B cell (primary cell): ENCODE data around the gene LIPA. TPM values are rescaled to one million over a fixed set of nuclear protein-coding genes. Genes with fewer than 3 reads are reported as not detected.
"Not testable (repeated sequence)": the region's sequence is repeated elsewhere in the genome, so short reads cannot be mapped to it uniquely, and the experiment has no call there.

ENCODE experiments used
- ATAC-seq: fragments of 200-7000 bp; cut with Tn5 transposase; one replicate; pipeline ENCODE4 v1.10.0; 2021; ENCODE audit warnings: low read depth, mild to moderate bottlenecking, moderate number of reproducible peaks, moderate library complexity
- CTCF ChIA-PET: fragments of 350-600 bp; sonication (Branson Sonifier 250); formaldehyde crosslinking; loops from one replicate; lab custom pipeline; 2021; ENCODE audit warnings: antibody characterized with exemption, inconsistent platforms; lab: Charles Lee
- POLR2A ChIA-PET: fragments of 350-600 bp; sonication (Branson Sonifier 250); formaldehyde crosslinking; loops from one replicate; lab custom pipeline; 2021; ENCODE audit warnings: antibody characterized with exemption; lab: Charles Lee
- DNase-seq: peaks from one replicate; pipeline ENCODE4 v3.0.0; 2013
- H2AFZ ChIP-seq: 2 replicates; pipeline ENCODE4 v1.6.1; 2012; ENCODE audit warnings: mild to moderate bottlenecking, low read depth, low read length; ENCODE audit not compliant: insufficient read depth, poor library complexity, severe bottlenecking
- H3K27ac ChIP-seq, 2 donors: 1 replicate in 1 of 2; 2 replicates in 1 of 2; pipeline ENCODE4 v1.5.1; 2012 to 2013; ENCODE audit warnings: low read length in 2 of 2, mild to moderate bottlenecking in 2 of 2, moderate library complexity in 1 of 2
- H3K27me3 ChIP-seq, 4 experiments: fragments of 200-600 bp in 1 of 4; sonication (generic) in 1 of 4; replicated peaks in 1 of 4; 1 replicate in 2 of 4; 2 replicates in 2 of 4; pipeline versions ENCODE4 v1.6.1 to v1.7.0; 2013 to 2016; ENCODE audit warnings: low read length in 3 of 4, mild to moderate bottlenecking in 2 of 4, mixed read lengths in 1 of 4, moderate library complexity in 1 of 4; ENCODE audit not compliant: insufficient read depth in 4 of 4, control insufficient read depth in 3 of 4; ENCODE audit errors: control extremely low read depth in 1 of 4
- H3K36me3 ChIP-seq, 2 experiments: replicated peaks in 1 of 2; 1 replicate in 1 of 2; 2 replicates in 1 of 2; pipeline versions ENCODE4 v1.6.1 to v1.7.1; 2013; ENCODE audit warnings: low read length in 1 of 2; ENCODE audit not compliant: insufficient read depth in 2 of 2, control insufficient read depth in 1 of 2; ENCODE audit errors: control extremely low read depth in 1 of 2, extremely low read depth in 1 of 2
- H3K4me1 ChIP-seq, 2 donors: fragments of 200-600 bp in 1 of 2; sonication (generic) in 1 of 2; 1 replicate in 1 of 2; 2 replicates in 1 of 2; pipeline versions ENCODE4 v1.5.1 to v1.6.1; 2013 to 2017; ENCODE audit warnings: low read length in 2 of 2; ENCODE audit not compliant: control insufficient read depth in 2 of 2, insufficient read depth in 2 of 2
- H3K4me2 ChIP-seq: replicated peaks from 2 replicates; pipeline ENCODE3; 2012; ENCODE audit warnings: mild to moderate bottlenecking, low read depth, low read length; ENCODE audit not compliant: poor library complexity, severe bottlenecking
- H3K4me3 ChIP-seq, 5 experiments: fragments of 200-600 bp in 1 of 5; sonication (generic) in 1 of 5; 1 replicate in 3 of 5; 2 replicates in 2 of 5; pipeline versions ENCODE4 v1.5.1 to v1.7.0; 2011 to 2016; ENCODE audit warnings: low read length in 4 of 5, mild to moderate bottlenecking in 4 of 5, low read depth in 2 of 5, control low read depth in 1 of 5, moderate library complexity in 1 of 5; ENCODE audit not compliant: insufficient read depth in 1 of 5; ENCODE audit errors: control extremely low read depth in 1 of 5, extremely low read depth in 1 of 5
- H3K79me2 ChIP-seq: fragments of 200-600 bp; sonication (generic); one replicate; pipeline ENCODE4 v1.6.0; 2016; ENCODE audit warnings: low read length; ENCODE audit not compliant: control insufficient read depth, insufficient read depth
- H3K9ac ChIP-seq: fragments of 200-600 bp; sonication (generic); 2 replicates; pipeline ENCODE4 v1.6.1; 2017; ENCODE audit warnings: mild to moderate bottlenecking, low read length, moderate library complexity
- H3K9me3 ChIP-seq, 3 donors: one replicate each; pipeline versions ENCODE4 v1.6.1 to v1.7.1; 2013; ENCODE audit warnings: low read length in 2 of 3; ENCODE audit not compliant: control insufficient read depth in 2 of 3, insufficient read depth in 1 of 3; ENCODE audit errors: control extremely low read depth in 1 of 3
- H4K20me1 ChIP-seq: 2 replicates; pipeline ENCODE4 v1.6.0; 2012; ENCODE audit warnings: mild to moderate bottlenecking, low read length; ENCODE audit not compliant: insufficient read depth, control insufficient read depth, poor library complexity, severe bottlenecking
- H3K27ac Mint-ChIP-seq: one replicate; pipeline ENCODE4 v1.8.0; 2021; ENCODE audit warnings: mixed read lengths
- H3K27me3 Mint-ChIP-seq: one replicate; pipeline ENCODE4 v1.8.0; 2021; ENCODE audit warnings: mixed read lengths
- H3K4me1 Mint-ChIP-seq: one replicate; pipeline ENCODE4 v1.8.0; 2021; ENCODE audit warnings: mixed read lengths
- H3K4me3 Mint-ChIP-seq: one replicate; pipeline ENCODE4 v1.8.0; 2021; ENCODE audit warnings: mixed read lengths
- H3K9me3 Mint-ChIP-seq: one replicate; pipeline ENCODE4 v1.8.0; 2022; ENCODE audit warnings: mixed read lengths; ENCODE audit not compliant: insufficient read depth
- EZH2 ChIP-seq: IDR thresholded peaks from 2 replicates; pipeline ENCODE4 v1.6.1; 2012; ENCODE audit warnings: borderline replicate concordance, low read depth, mild to moderate bottlenecking, moderate library complexity, low read length; ENCODE audit not compliant: insufficient read depth, poor library complexity, severe bottlenecking
- WGBS: methylation state at CpG from one replicate; pipeline ENCODE4 v1.1.5; 2013; ENCODE audit warnings: missing lambda C conversion rate; ENCODE audit not compliant: insufficient coverage; 5-methylcytosine and 5-hydroxymethylcytosine counted together
- intact Hi-C: fragments of 100-400 bp; cut with micrococcal nuclease; formaldehyde crosslinking; loops from one replicate; pipeline ENCODE4 v1.10.0; 2022
- polyA plus RNA-seq: library from polyadenylated mRNA; depleted of rRNA; stranded (reverse); fragments of >200 nt; gene quantifications from 2 replicates; pipeline ENCODE4 v1.2.3, GENCODE V29; 2012
- total RNA-seq, 2 donors: library from RNA; stranded (reverse); fragments of 120-200 nt in 1 of 2; gene quantifications; 1 replicate in 1 of 2; 2 replicates in 1 of 2; pipeline versions ENCODE4 v1.2.3 to v1.2.4, GENCODE V29; 2013 to 2022
- TF ChIP-seq, protein P1 (sequence below): fragments of 200-600 bp; IDR thresholded peaks from one replicate; pipeline ENCODE4 v1.8.0; 2022; ENCODE audit warnings: antibody characterized with exemption, mild to moderate bottlenecking

The LIPA gene
- total and polyA plus RNA-seq, 2 donors (not counting 1 experiment from before 2014, with no cell fraction given): 16.4 to 36.5 TPM

DNA sequence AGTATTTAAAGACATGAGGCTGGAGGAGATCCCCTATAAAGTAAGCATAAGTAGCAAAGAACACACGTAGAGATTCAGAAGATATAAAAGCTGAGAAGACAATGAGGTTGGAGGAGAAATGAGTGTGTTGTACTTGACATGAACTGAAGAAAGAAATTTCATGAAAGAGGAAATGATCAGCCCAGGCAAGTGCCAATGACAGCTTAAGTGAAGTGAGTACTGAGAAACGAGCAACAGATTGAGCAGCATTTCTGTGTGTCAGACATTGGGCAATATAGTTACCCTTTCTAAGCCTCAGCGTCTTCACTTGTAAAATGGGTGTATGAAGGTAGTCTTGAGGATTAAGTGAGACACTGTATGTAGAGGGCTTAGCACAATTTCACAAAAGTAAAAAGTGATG, 4.8 kb upstream of the LIPA start:
- no peak overlapping the region for H3K27ac ChIP-seq
- peaks cover 4% of the 10 kb centered on the region for H3K79me2 ChIP-seq
- no peak overlapping the region for H3K4me3 ChIP-seq
- ATAC-seq (no peak), DNase-seq (no peak)
- no peak overlapping the region for H2AFZ ChIP-seq
- H3K36me3 ChIP-seq: no peaks in the 10 kb centered on the region
- 93% methylated on average over 2 of the region's 3 CpGs for WGBS
- H3K4me2 ChIP-seq: no peak overlapping the region
- intact Hi-C loops: no loop called here
- no peaks in the 10 kb centered on the region for H3K27me3 ChIP-seq
- peaks cover 0 to 12% (median 9%) of the 10 kb centered on the region in 3 donors for H3K9me3 ChIP-seq
- ChIA-PET CTCF (interaction anchor here (1.4 kb wide), 1 partner anchor 113 kb away, joined by 5 read pairs; no protein-coding TSS in a partner anchor), POLR2A (no interaction called here)
- Mint-ChIP-seq H3K4me3 (no peak overlapping the region), H3K27me3 (no peaks in the 10 kb centered on the region), H3K9me3 (no peaks in the 10 kb centered on the region), H3K27ac (no peak overlapping the region), H3K4me1 (peaks cover 6% of the 10 kb centered on the region)
- H3K9ac ChIP-seq: no peak overlapping the region
- TF ChIP-seq EZH2: no peak
- TF ChIP-seq, protein P1, sequence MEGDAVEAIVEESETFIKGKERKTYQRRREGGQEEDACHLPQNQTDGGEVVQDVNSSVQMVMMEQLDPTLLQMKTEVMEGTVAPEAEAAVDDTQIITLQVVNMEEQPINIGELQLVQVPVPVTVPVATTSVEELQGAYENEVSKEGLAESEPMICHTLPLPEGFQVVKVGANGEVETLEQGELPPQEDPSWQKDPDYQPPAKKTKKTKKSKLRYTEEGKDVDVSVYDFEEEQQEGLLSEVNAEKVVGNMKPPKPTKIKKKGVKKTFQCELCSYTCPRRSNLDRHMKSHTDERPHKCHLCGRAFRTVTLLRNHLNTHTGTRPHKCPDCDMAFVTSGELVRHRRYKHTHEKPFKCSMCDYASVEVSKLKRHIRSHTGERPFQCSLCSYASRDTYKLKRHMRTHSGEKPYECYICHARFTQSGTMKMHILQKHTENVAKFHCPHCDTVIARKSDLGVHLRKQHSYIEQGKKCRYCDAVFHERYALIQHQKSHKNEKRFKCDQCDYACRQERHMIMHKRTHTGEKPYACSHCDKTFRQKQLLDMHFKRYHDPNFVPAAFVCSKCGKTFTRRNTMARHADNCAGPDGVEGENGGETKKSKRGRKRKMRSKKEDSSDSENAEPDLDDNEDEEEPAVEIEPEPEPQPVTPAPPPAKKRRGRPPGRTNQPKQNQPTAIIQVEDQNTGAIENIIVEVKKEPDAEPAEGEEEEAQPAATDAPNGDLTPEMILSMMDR: no peak
- no peaks in the 10 kb centered on the region for H4K20me1 ChIP-seq
- H3K4me1 ChIP-seq: peaks cover 4 to 12% of the 10 kb centered on the region in 2 donors

DNA sequence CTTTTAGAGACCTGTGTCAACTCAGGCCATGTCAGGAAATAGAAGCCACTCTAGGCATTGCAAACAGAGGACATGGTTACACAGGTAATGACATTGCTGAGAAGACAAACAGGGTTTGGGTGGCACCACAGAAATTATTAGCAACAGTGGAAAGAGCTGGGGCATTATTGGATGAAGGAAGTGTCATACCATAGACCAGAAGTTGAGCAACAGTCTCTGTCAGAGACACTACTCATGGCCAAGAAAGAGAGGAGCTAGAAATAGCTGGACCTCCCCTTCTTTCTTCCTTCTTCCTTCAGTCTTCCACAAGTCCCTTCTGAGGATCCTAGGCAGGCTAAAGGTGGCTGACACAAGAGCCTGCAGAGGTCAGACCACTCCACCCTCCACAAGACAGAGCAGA, 4.2 kb upstream of the LIPA start:
- H3K79me2 ChIP-seq: peaks cover 9% of the 10 kb centered on the region
- no peaks in the 10 kb centered on the region for H4K20me1 ChIP-seq
- H3K4me2 ChIP-seq: no peak overlapping the region
- Mint-ChIP-seq H3K4me1 (peaks cover 11% of the 10 kb centered on the region), H3K9me3 (no peaks in the 10 kb centered on the region), H3K4me3 (no peak overlapping the region), H3K27me3 (no peaks in the 10 kb centered on the region), H3K27ac (no peak overlapping the region)
- H2AFZ ChIP-seq: no peak overlapping the region
- intact Hi-C loops: no loop called here
- H3K36me3 ChIP-seq: no peaks in the 10 kb centered on the region
- TF ChIP-seq EZH2: no peak
- TF ChIP-seq, protein P1: no peak
- H3K9ac ChIP-seq: no peak overlapping the region
- H3K27me3 ChIP-seq: no peaks in the 10 kb centered on the region
- H3K4me3 ChIP-seq: no peak overlapping the region
- H3K4me1 ChIP-seq: peaks cover 6 to 18% of the 10 kb centered on the region in 2 donors
- no peak overlapping the region for H3K27ac ChIP-seq
- CTCF ChIA-PET: interaction anchor here (1.4 kb wide), 1 partner anchor 114 kb away, joined by 5 read pairs; no protein-coding TSS in a partner anchor
- POLR2A ChIA-PET: no interaction called here
- ATAC-seq (no peak), DNase-seq (no peak)
- H3K9me3 ChIP-seq: peaks cover 0 to 12% (median 9%) of the 10 kb centered on the region in 3 donors

DNA sequence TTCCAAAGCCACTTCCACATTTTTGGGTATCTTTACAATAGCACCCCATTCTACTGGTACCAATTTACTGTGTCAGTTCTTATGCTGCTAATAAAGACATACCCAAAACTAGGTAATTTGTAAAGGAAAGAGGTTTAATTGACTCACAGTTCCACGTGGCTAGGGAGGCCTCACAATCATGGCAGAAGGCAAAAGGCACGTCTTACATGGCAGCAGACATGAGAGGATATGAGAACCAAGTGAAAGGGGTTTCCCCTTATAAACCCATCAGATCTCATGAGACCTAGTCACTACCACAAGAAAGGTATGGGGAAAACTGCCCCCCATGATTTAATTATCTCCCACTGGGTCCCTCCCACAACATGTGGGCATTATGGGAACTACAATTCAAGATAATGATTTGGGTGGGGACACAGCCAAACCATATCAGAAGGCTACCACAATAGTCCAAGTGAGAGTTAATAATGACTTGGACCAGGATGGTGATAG, 3.6 kb upstream of the LIPA start:
- DNase-seq, ATAC-seq, POLR2A ChIA-PET, H3K4me3 ChIP-seq, H3K4me3 Mint-ChIP-seq, H3K4me2 ChIP-seq, H3K9me3 Mint-ChIP-seq, H2AFZ ChIP-seq, H3K9ac ChIP-seq, H3K27me3 ChIP-seq, intact Hi-C loops, H3K27me3 Mint-ChIP-seq, H4K20me1 ChIP-seq, H3K36me3 ChIP-seq, H3K27ac ChIP-seq: not testable (repeated sequence)
- peaks cover 0 to 12% (median 9%) of the 10 kb centered on the region in 3 donors for H3K9me3 ChIP-seq
- no CpG with 5 or more reads among the region's 2 CpGs for WGBS
- H3K4me1 Mint-ChIP-seq: peaks cover 12% of the 10 kb centered on the region
- peaks cover 16% of the 10 kb centered on the region for H3K79me2 ChIP-seq
- peak overlapping the region; percentile 53 for H3K27ac Mint-ChIP-seq
- CTCF ChIA-PET: interaction anchor here (1.4 kb wide), 1 partner anchor 115 kb away, joined by 5 read pairs; no protein-coding TSS in a partner anchor
- peaks cover 8 to 18% of the 10 kb centered on the region in 2 donors for H3K4me1 ChIP-seq
